Keratinocyte (primary cell): Measurements from ENCODE around the gene PEAR1. TPM values are rescaled to one million over a fixed set of nuclear protein-coding genes. Genes with fewer than 3 reads are reported as not detected.
A peak's percentile ranks its signal among the peaks of the same experiment; 100 is the strongest.

Source experiments
- DNase-seq: peaks from one replicate; pipeline ENCODE4 v3.0.0-alpha.2; 2011; ENCODE audit warnings: low read depth, missing footprints, low spot score
- FAIRE-seq: peaks from 2 replicates; lab custom pipeline; 2011; peaks lifted over from hg19 to GRCh38; lab: Jason Lieb, UNC
- H2AFZ ChIP-seq: 2 replicates; pipeline ENCODE4 v1.6.0; 2012; ENCODE audit warnings: low read length, control low read depth, inconsistent platforms; ENCODE audit not compliant: control insufficient read depth
- H3K27ac ChIP-seq: 2 replicates; pipeline ENCODE4 v1.5.1; 2011; ENCODE audit warnings: low read length; ENCODE audit not compliant: control insufficient read depth, insufficient read depth
- H3K27me3 ChIP-seq: 3 replicates; pipeline ENCODE4 v1.6.0; 2011; ENCODE audit warnings: low read length; ENCODE audit not compliant: control insufficient read depth, insufficient read depth; ENCODE audit errors: extremely low read depth
- H3K36me3 ChIP-seq, 2 experiments: 2 replicates in 1 of 2; 3 replicates in 1 of 2; pipeline ENCODE4 v1.5.1; 2011; ENCODE audit warnings: low read length in 2 of 2, mild to moderate bottlenecking in 1 of 2; ENCODE audit not compliant: control insufficient read depth in 2 of 2, insufficient read depth in 2 of 2; ENCODE audit errors: extremely low read depth in 1 of 2
- H3K4me1 ChIP-seq: 3 replicates; pipeline ENCODE4 v1.5.1; 2011; ENCODE audit warnings: low read length; ENCODE audit not compliant: control insufficient read depth, insufficient read depth; ENCODE audit errors: extremely low read depth
- H3K4me2 ChIP-seq: 3 replicates; pipeline ENCODE4 v1.6.0; 2011; ENCODE audit warnings: low read depth, low read length; ENCODE audit not compliant: control insufficient read depth, insufficient read depth; ENCODE audit errors: extremely low read depth
- H3K4me3 ChIP-seq, 3 experiments: fragments of 200-600 bp in 1 of 3; sonication (generic) in 1 of 3; 2 replicates in 2 of 3; 3 replicates in 1 of 3; pipeline ENCODE4 v1.5.1; 2011 to 2016; ENCODE audit warnings: low read length in 3 of 3, mild to moderate bottlenecking in 3 of 3, control low read depth in 2 of 3, inconsistent platforms in 1 of 3, low read depth in 1 of 3, mixed read lengths in 1 of 3, mixed run types in 1 of 3, moderate library complexity in 1 of 3; ENCODE audit not compliant: control insufficient read depth in 2 of 3, insufficient read depth in 2 of 3; ENCODE audit errors: extremely low read depth in 1 of 3
- H3K79me2 ChIP-seq: 2 replicates; pipeline ENCODE4 v1.6.0; 2012; ENCODE audit warnings: low read length; ENCODE audit not compliant: control insufficient read depth, insufficient read depth
- H3K9ac ChIP-seq: 3 replicates; pipeline ENCODE4 v1.6.0; 2011; ENCODE audit warnings: low read length; ENCODE audit not compliant: control insufficient read depth, insufficient read depth; ENCODE audit errors: extremely low read depth
- H3K9me1 ChIP-seq: 3 replicates; pipeline ENCODE4 v1.6.0; 2011; ENCODE audit warnings: low read length; ENCODE audit not compliant: control insufficient read depth, insufficient read depth; ENCODE audit errors: extremely low read depth
- H3K9me3 ChIP-seq: 2 replicates; pipeline ENCODE4 v1.5.1; 2012; ENCODE audit warnings: low read depth, low read length; ENCODE audit not compliant: control insufficient read depth
- H4K20me1 ChIP-seq: 3 replicates; pipeline ENCODE4 v1.6.0; 2011; ENCODE audit warnings: low read length; ENCODE audit not compliant: control insufficient read depth, insufficient read depth; ENCODE audit errors: extremely low read depth
- EZH2 ChIP-seq: IDR thresholded peaks from one replicate; pipeline ENCODE4 v1.6.1; 2012; ENCODE audit warnings: inconsistent platforms, mild to moderate bottlenecking, low read length, moderate library complexity
- dilution Hi-C: fragments of 300-500 bp; cut with MboI; formaldehyde crosslinking; loops from one replicate; pipeline ENCODE4 v1.7.0; 2020; ENCODE audit warnings: low sequenced_read_pairs; ENCODE audit not compliant: extremely low pct_ligation_motif_present
- polyA plus RNA-seq, 5 experiments: library from polyadenylated mRNA; depleted of rRNA in 3 of 5; stranded (reverse) in 3 of 5; stranded (forward) in 1 of 5; unstranded in 1 of 5; fragments of >200 nt; gene quantifications; 1 replicate in 1 of 5; 2 replicates in 3 of 5; 3 replicates in 1 of 5; pipeline versions ENCODE4 v1.2.1 to v1.2.3, GENCODE V29; 2011 to 2012; ENCODE audit warnings: missing spikeins in 2 of 5, low read depth in 1 of 5, low replicate concordance in 1 of 5
- TF ChIP-seq, protein P1 (sequence below), 3 experiments: IDR thresholded peaks in 1 of 3; conservative IDR thresholded peaks in 1 of 3; optimal IDR thresholded peaks in 1 of 3; 2 replicates in 2 of 3; 3 replicates in 1 of 3; pipeline versions ENCODE3 to v1.5.1; 2011; ENCODE audit warnings: low read length in 3 of 3, mild to moderate bottlenecking in 3 of 3, moderate library complexity in 2 of 3, control low read depth in 1 of 3, inconsistent platforms in 1 of 3; ENCODE audit not compliant: insufficient read depth in 2 of 3; ENCODE audit errors: extremely low read depth in 1 of 3

The PEAR1 gene
- polyA plus RNA-seq, 1 donor (not counting 4 experiments of a cell fraction or from before 2014, with no cell fraction given) = 4.2 TPM

DNA sequence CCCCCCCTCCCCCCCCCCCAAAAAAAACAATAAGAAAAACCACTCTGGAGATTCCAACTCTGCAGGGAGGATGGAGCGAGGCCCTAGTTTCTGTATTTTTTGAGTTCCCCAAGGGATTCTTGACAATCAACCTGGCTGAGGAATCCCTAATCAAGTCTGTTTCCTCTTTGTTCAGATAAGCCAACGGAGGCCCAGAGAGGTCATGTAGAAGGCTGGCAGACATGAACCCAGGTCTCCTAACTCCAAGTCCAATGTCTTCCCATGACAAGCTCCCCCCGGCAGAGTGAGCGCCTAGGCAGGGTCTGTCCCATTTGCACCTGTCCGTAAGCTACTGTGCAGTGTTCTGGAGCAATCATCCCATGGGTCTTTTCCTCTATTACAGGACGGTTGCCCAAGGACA, 66.4 kb downstream of the PEAR1 start:
- Histone ChIP-seq H3K36me3 (peaks cover 16 to 22% of the 10 kb centered on the region in 2 experiments), H3K9ac (no peak overlapping the region), H3K79me2 (no peaks in the 10 kb centered on the region), H2AFZ (no peak overlapping the region), H3K27me3 (no peaks in the 10 kb centered on the region), H3K4me1 (no peaks in the 10 kb centered on the region), H4K20me1 (no peaks in the 10 kb centered on the region), H3K27ac (no peak overlapping the region), H3K9me1 (no peaks in the 10 kb centered on the region), H3K4me3 (no peak overlapping the region), H3K4me2 (no peak overlapping the region), H3K9me3 (no peaks in the 10 kb centered on the region)
- TF ChIP-seq, protein P1, sequence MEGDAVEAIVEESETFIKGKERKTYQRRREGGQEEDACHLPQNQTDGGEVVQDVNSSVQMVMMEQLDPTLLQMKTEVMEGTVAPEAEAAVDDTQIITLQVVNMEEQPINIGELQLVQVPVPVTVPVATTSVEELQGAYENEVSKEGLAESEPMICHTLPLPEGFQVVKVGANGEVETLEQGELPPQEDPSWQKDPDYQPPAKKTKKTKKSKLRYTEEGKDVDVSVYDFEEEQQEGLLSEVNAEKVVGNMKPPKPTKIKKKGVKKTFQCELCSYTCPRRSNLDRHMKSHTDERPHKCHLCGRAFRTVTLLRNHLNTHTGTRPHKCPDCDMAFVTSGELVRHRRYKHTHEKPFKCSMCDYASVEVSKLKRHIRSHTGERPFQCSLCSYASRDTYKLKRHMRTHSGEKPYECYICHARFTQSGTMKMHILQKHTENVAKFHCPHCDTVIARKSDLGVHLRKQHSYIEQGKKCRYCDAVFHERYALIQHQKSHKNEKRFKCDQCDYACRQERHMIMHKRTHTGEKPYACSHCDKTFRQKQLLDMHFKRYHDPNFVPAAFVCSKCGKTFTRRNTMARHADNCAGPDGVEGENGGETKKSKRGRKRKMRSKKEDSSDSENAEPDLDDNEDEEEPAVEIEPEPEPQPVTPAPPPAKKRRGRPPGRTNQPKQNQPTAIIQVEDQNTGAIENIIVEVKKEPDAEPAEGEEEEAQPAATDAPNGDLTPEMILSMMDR (optimal IDR thresholded peaks at IDR 0.05 in 1 of 3, IDR thresholded peaks at IDR 0.05 in 1 of 3, conservative IDR thresholded peaks at IDR 0.05 in 1 of 3; ENCODE audit: extremely low read depth in 1 of 3, insufficient read depth in 2 of 3, low read length in 3 of 3) = no peak
- no peak for TF ChIP-seq EZH2
- DNase-seq (no peak), FAIRE-seq (no peak)
- dilution Hi-C loops = no loop called here

DNA sequence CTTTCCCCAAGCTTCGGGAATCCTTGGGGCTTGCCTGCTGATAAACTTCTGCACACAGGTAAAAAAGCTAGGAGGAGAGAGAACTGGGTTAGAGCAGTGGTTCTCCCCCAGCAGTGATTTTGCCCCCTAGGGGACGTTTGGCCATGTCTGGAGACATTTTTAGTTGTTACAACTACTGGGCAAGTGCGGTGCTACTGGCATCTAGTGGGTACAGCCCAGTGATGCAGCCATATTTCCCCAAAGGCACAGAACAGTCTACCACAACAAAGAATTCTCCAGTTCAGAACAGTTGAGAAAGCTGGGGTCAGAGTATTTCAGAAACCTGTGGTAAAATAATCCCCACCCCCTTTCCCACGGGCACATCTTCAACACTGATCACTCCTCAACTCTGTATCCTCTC, 68.2 kb downstream of the PEAR1 start:
- H2AFZ ChIP-seq = no peak overlapping the region
- H3K27me3 ChIP-seq = no peaks in the 10 kb centered on the region
- no peak for DNase-seq
- no peaks in the 10 kb centered on the region for H3K79me2 ChIP-seq
- dilution Hi-C loops = no loop called here
- no peaks in the 10 kb centered on the region for H3K9me3 ChIP-seq
- no peak overlapping the region for H3K27ac ChIP-seq
- TF ChIP-seq, protein P1 (optimal IDR thresholded peaks at IDR 0.05 in 1 of 3, IDR thresholded peaks at IDR 0.05 in 1 of 3, conservative IDR thresholded peaks at IDR 0.05 in 1 of 3; ENCODE audit: extremely low read depth in 1 of 3, insufficient read depth in 2 of 3, low read length in 3 of 3) = peak in 2 of 3 experiments; percentile 23 to 32
- TF ChIP-seq EZH2 = no peak
- no peaks in the 10 kb centered on the region for H3K4me1 ChIP-seq
- FAIRE-seq = no peak
- H3K9ac ChIP-seq = no peak overlapping the region
- H4K20me1 ChIP-seq = no peaks in the 10 kb centered on the region
- no peak overlapping the region for H3K4me2 ChIP-seq
- H3K9me1 ChIP-seq = no peaks in the 10 kb centered on the region
- no peak overlapping the region for H3K4me3 ChIP-seq
- H3K36me3 ChIP-seq = peaks cover 11 to 12% of the 10 kb centered on the region in 2 experiments
